Mesenchymal stem cell (in vitro differentiated cells and primary cell): Measurements from ENCODE around the gene ARRB1.

ENCODE experiments used
- DNase-seq: peaks from one replicate; pipeline ENCODE4 v3.0.0-alpha.2; 2013
- H2AFZ ChIP-seq: one replicate; pipeline ENCODE4 v1.6.1; 2013; ENCODE audit warnings: low read depth, mild to moderate bottlenecking, control low read depth, inconsistent platforms, low read length, moderate library complexity
- H2AK5ac ChIP-seq: 2 replicates; pipeline ENCODE4 v1.6.1; 2013; ENCODE audit warnings: low read length, moderate library complexity, mild to moderate bottlenecking, inconsistent platforms; ENCODE audit not compliant: severe bottlenecking
- H2BK120ac ChIP-seq: one replicate; pipeline ENCODE4 v1.6.1; 2013; ENCODE audit warnings: low read depth, mild to moderate bottlenecking, inconsistent platforms, low read length, moderate library complexity
- H2BK12ac ChIP-seq, 2 experiments: one replicate each; pipeline ENCODE4 v1.6.1; 2013; ENCODE audit warnings: inconsistent platforms in 2 of 2, low read length in 2 of 2, mild to moderate bottlenecking in 2 of 2, moderate library complexity in 2 of 2, control low read depth in 1 of 2
- H2BK15ac ChIP-seq: one replicate; pipeline ENCODE4 v1.6.1; 2013; ENCODE audit warnings: mild to moderate bottlenecking, low read depth, inconsistent platforms; ENCODE audit not compliant: poor library complexity, severe bottlenecking
- H2BK5ac ChIP-seq: 2 replicates; pipeline ENCODE4 v1.6.1; 2013; ENCODE audit warnings: low read depth, mild to moderate bottlenecking, low read length, control low read depth, inconsistent platforms; ENCODE audit not compliant: poor library complexity, severe bottlenecking
- H3K14ac ChIP-seq, 2 experiments: one replicate each; pipeline ENCODE4 v1.6.1; 2013; ENCODE audit warnings: inconsistent platforms in 2 of 2, low read length in 2 of 2, control low read depth in 1 of 2, mild to moderate bottlenecking in 1 of 2, moderate library complexity in 1 of 2
- H3K18ac ChIP-seq, 2 experiments: one replicate each; pipeline ENCODE4 v1.6.1; 2013; ENCODE audit warnings: inconsistent platforms in 2 of 2, low read length in 2 of 2, control low read depth in 1 of 2, low read depth in 1 of 2, mild to moderate bottlenecking in 1 of 2
- H3K23ac ChIP-seq, 2 experiments: one replicate each; pipeline ENCODE4 v1.6.1; 2013; ENCODE audit warnings: inconsistent platforms in 2 of 2, low read length in 2 of 2, mild to moderate bottlenecking in 2 of 2, moderate library complexity in 2 of 2, control low read depth in 1 of 2
- H3K27ac ChIP-seq: 2 replicates; pipeline ENCODE4 v1.5.1; 2013; ENCODE audit warnings: mild to moderate bottlenecking, moderate library complexity, low read length, control low read depth, inconsistent platforms; ENCODE audit not compliant: poor library complexity, severe bottlenecking
- H3K27me3 ChIP-seq, 2 experiments: 2 replicates each; pipeline versions ENCODE4 v1.6.1 to v1.7.0; 2013; ENCODE audit warnings: low read length in 2 of 2, mild to moderate bottlenecking in 2 of 2, moderate library complexity in 2 of 2, control low read depth in 1 of 2, inconsistent platforms in 1 of 2; ENCODE audit not compliant: control insufficient read depth in 1 of 2, insufficient read depth in 1 of 2
- H3K36me3 ChIP-seq, 2 experiments: 2 replicates each; pipeline versions ENCODE4 v1.6.1 to v1.7.0; 2013; ENCODE audit warnings: low read length in 2 of 2, control low read depth in 1 of 2, inconsistent platforms in 1 of 2, low read depth in 1 of 2, mild to moderate bottlenecking in 1 of 2; ENCODE audit not compliant: insufficient read depth in 2 of 2, control insufficient read depth in 1 of 2
- H3K4ac ChIP-seq, 2 experiments: one replicate each; pipeline ENCODE4 v1.6.1; 2013; ENCODE audit warnings: inconsistent platforms in 2 of 2, low read length in 2 of 2, mild to moderate bottlenecking in 2 of 2, moderate library complexity in 2 of 2, control low read depth in 1 of 2, low read depth in 1 of 2
- H3K4me1 ChIP-seq: 2 replicates; pipeline ENCODE4 v1.6.1; 2013; ENCODE audit warnings: low read depth, low read length, control low read depth; ENCODE audit not compliant: control insufficient read depth, insufficient read depth
- H3K4me2 ChIP-seq: 2 replicates; pipeline ENCODE4 v1.6.1; 2013; ENCODE audit warnings: low read length, mild to moderate bottlenecking, inconsistent platforms; ENCODE audit not compliant: poor library complexity, severe bottlenecking
- H3K4me3 ChIP-seq, 2 experiments: 2 replicates each; pipeline versions ENCODE4 v1.5.1 to v1.7.0; 2013; ENCODE audit warnings: low read length in 2 of 2, mild to moderate bottlenecking in 2 of 2, control low read depth in 1 of 2, low read depth in 1 of 2; ENCODE audit not compliant: insufficient read depth in 1 of 2
- H3K79me1 ChIP-seq: replicated peaks from 2 replicates; pipeline ENCODE4 v1.6.1; 2013; ENCODE audit warnings: mild to moderate bottlenecking, control low read depth, low read length, inconsistent platforms; ENCODE audit not compliant: poor library complexity, severe bottlenecking
- H3K9ac ChIP-seq: 2 replicates; pipeline ENCODE4 v1.7.0; 2013; ENCODE audit warnings: mild to moderate bottlenecking, low read length, moderate library complexity
- H3K9me3 ChIP-seq: 2 replicates; pipeline ENCODE4 v1.7.0; 2013; ENCODE audit warnings: mild to moderate bottlenecking, low read length; ENCODE audit not compliant: control insufficient read depth
- H4K8ac ChIP-seq: one replicate; pipeline ENCODE4 v1.6.1; 2013; ENCODE audit warnings: inconsistent platforms, mild to moderate bottlenecking, low read length, moderate library complexity
- H4K91ac ChIP-seq: one replicate; pipeline ENCODE4 v1.6.1; 2013; ENCODE audit warnings: mild to moderate bottlenecking, low read length, inconsistent platforms
- WGBS: methylation state at CpG from one replicate; pipeline ENCODE4 v1.1.7; 2013; ENCODE audit warnings: mixed read lengths; 5-methylcytosine and 5-hydroxymethylcytosine counted together

The ARRB1 gene

DNA sequence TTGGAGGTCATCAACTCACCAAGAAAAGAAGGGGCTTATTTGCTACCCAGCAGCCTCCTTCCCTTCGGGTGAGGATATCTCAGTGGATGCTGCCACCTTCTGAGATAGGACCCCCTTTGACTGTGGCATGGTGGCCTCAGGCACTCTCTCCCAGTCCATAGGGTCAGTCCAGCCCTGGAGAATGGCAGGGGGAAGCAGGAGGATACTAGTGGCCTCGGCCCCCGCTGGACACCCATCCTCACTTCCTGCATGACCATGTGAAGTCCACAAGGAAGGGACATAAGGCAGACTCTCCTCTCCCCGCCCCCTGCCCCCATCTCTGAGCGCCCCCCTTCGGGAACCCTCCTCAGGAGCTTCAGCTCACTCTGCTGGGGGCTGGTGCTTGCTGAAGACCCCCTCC lies 86.5 kb downstream of the ARRB1 start:
- H2BK5ac ChIP-seq, result no peak overlapping the region
- WGBS, result 99% methylated on average over 6 of the region's 6 CpGs

DNA sequence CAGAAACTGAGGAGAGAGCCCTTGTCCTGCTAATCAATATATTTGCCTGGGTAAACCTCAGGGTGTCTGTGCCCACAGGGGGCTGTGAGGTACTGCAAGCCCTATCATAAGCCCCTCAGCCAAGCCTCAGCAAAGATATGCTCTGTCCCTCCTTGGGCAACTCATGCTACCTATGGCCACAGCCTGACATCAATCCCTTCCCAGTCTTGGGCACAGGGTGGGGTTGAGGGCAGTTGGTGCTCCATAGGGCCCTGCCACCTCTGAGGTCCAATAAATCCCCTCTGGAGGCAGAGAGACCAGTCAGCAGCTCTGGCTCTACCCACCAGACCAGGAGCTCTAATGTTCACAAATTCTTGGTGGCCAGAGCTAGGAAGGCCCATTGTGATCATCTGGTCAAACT lies 87.1 kb downstream of the ARRB1 start:
- Histone ChIP-seq H3K79me1 (no peaks in the 10 kb centered on the region), H3K9ac (no peak overlapping the region), H3K27me3 (peaks cover 21 to 24% of the 10 kb centered on the region in 2 experiments), H4K8ac (peak overlapping the region; percentile 7), H3K4ac (no peak overlapping the region), H2BK15ac (no peak overlapping the region), H3K23ac (no peak overlapping the region), H3K14ac (no peak overlapping the region), H3K36me3 (peaks cover 26 to 34% of the 10 kb centered on the region in 2 experiments), H2AK5ac (no peak overlapping the region), H3K4me1 (peaks cover 4% of the 10 kb centered on the region), H3K18ac (no peak overlapping the region), H2BK12ac (peak overlapping the region in 1 of 2 experiments; percentile 6), H3K9me3 (no peaks in the 10 kb centered on the region), H3K4me2 (no peak overlapping the region), H2AFZ (no peak overlapping the region), H2BK120ac (no peak overlapping the region), H4K91ac (no peak overlapping the region), H3K4me3 (no peak overlapping the region), H3K27ac (no peak overlapping the region), H2BK5ac (no peak overlapping the region)
- DNase-seq, result no peak

More for the DNA sequence above, 86.5 kb downstream of the ARRB1 start:
- Histone ChIP-seq H2AFZ (no peak overlapping the region), H2BK15ac (no peak overlapping the region), H2BK12ac (no peak overlapping the region), H2AK5ac (no peak overlapping the region), H3K4me1 (peaks cover 4% of the 10 kb centered on the region), H3K79me1 (no peaks in the 10 kb centered on the region), H3K4ac (no peak overlapping the region), H3K9ac (no peak overlapping the region), H3K18ac (no peak overlapping the region), H3K4me3 (no peak overlapping the region), H2BK120ac (no peak overlapping the region), H3K4me2 (no peak overlapping the region), H3K9me3 (no peaks in the 10 kb centered on the region), H4K8ac (no peak overlapping the region), H3K14ac (no peak overlapping the region), H3K27ac (no peak overlapping the region), H3K36me3 (peaks cover 30 to 37% of the 10 kb centered on the region in 2 experiments), H4K91ac (no peak overlapping the region), H3K27me3 (peaks cover 16 to 19% of the 10 kb centered on the region in 2 experiments), H3K23ac (no peak overlapping the region)
- no peak for DNase-seq

DNA sequence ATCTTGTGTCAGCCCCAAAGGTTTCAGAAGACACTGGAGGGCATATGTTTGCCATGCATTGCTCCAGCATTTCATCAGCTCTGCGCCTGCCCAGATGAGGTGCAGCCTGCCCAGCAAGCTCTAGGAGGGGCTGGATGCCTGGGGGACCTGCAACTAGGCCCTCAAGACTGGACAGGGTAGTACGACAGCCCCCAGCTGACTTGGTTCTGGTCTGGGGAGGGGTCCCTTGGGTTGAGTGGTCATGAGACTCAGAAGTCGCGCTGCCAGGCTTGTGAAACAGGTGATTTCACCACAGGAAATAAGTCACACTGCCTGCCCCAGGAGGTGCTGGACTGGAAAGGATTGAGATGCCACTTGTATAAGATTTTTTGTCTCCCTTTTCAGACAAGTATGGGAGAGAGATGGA lies 87.5 kb downstream of the ARRB1 start:
- no peaks in the 10 kb centered on the region for H3K79me1 ChIP-seq
- H2BK15ac ChIP-seq, result peak overlapping the region; percentile 36
- no peak overlapping the region for H2AK5ac ChIP-seq
- H2AFZ ChIP-seq, result no peak overlapping the region
- no peak overlapping the region for H3K4me3 ChIP-seq
- peak overlapping the region in 1 of 2 experiments; percentile 15 for H2BK12ac ChIP-seq
- peaks cover 21 to 24% of the 10 kb centered on the region in 2 experiments for H3K27me3 ChIP-seq
- no peak overlapping the region for H3K23ac ChIP-seq
- H3K27ac ChIP-seq, result no peak overlapping the region
- no peaks in the 10 kb centered on the region for H3K9me3 ChIP-seq
- 90% methylated on average over 4 of the region's 4 CpGs for WGBS
- H2BK5ac ChIP-seq, result no peak overlapping the region
- peak overlapping the region in 1 of 2 experiments; percentile 23 for H3K18ac ChIP-seq
- no peak overlapping the region for H4K91ac ChIP-seq
- no peak overlapping the region for H3K4ac ChIP-seq
- H3K9ac ChIP-seq, result no peak overlapping the region
- peaks cover 25 to 30% of the 10 kb centered on the region in 2 experiments for H3K36me3 ChIP-seq
- peak; percentile 42 for DNase-seq
- H2BK120ac ChIP-seq, result no peak overlapping the region
- H4K8ac ChIP-seq, result peak overlapping the region; percentile 45
- no peak overlapping the region for H3K4me2 ChIP-seq
- peaks cover 4% of the 10 kb centered on the region for H3K4me1 ChIP-seq
- H3K14ac ChIP-seq, result no peak overlapping the region

DNA sequence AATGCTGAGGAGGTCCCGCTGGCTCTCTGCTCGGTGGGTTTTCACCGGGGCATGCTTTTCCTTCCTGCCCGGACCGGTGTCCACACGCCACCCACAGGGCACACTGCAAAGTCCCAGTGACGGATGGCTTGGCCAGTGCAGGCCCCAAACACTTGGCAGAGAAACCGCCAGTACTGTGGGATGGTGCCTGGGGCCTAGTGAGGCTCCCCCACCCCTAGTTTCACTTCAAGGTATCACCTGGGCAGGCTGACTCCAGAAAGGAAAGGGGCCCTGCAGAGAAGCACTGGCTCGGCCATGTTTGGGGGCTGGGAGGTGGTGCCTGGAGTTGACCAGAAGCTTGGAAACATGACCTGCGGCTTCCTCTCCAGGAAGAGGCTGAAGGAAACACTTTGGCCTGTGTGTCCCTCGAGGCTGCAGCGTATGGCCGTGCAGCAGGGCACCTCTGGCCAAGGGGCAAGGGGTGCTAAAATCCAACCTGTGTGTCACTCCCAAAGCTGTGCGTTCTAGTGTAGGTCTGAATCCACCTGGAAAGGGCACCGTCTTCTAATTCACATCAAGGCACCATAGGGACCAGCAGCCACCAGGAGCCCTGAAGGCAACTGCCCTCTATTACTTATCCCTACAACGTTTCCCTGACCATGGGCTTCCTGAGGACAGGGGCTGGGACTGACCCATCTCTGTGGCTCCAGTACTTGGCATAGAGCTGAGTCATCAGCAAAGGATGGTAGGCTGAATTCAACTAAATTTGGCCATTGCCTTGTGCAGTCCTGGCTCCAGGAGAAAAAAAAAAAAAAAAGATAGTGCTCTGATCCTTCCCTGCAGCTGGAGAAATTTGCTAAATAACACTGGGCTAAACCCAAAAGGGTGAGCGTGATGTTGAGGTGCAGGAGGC lies 88.3 kb downstream of the ARRB1 start:
- WGBS, result 89% methylated on average over 15 of the region's 17 CpGs
- Histone ChIP-seq H3K9ac (no peak overlapping the region), H2BK12ac (no peak overlapping the region), H2AK5ac (no peak overlapping the region), H3K4me1 (peaks cover 4% of the 10 kb centered on the region), H3K23ac (peak overlapping the region in 1 of 2 experiments; percentile 56), H3K27me3 (peaks cover 24 to 26% of the 10 kb centered on the region in 2 experiments), H3K9me3 (no peaks in the 10 kb centered on the region), H3K36me3 (peaks cover 19 to 24% of the 10 kb centered on the region in 2 experiments), H3K14ac (peak overlapping the region in 1 of 2 experiments; percentile 30), H3K18ac (peak overlapping the region in 1 of 2 experiments; percentile 58), H4K91ac (no peak overlapping the region), H3K27ac (no peak overlapping the region), H2BK15ac (no peak overlapping the region), H3K4me2 (no peak overlapping the region), H3K79me1 (no peaks in the 10 kb centered on the region), H3K4me3 (no peak overlapping the region), H2BK5ac (no peak overlapping the region), H2AFZ (no peak overlapping the region), H2BK120ac (no peak overlapping the region), H4K8ac (no peak overlapping the region), H3K4ac (no peak overlapping the region)
- DNase-seq, result no peak
